ENCODE results near the gene SLC36A3. TPM values are rescaled to one million over a fixed set of nuclear protein-coding genes. Genes with fewer than 3 reads are reported as not detected.

The SLC36A3 gene
- polyA plus RNA-seq, 3 donors = not detected

DNA sequence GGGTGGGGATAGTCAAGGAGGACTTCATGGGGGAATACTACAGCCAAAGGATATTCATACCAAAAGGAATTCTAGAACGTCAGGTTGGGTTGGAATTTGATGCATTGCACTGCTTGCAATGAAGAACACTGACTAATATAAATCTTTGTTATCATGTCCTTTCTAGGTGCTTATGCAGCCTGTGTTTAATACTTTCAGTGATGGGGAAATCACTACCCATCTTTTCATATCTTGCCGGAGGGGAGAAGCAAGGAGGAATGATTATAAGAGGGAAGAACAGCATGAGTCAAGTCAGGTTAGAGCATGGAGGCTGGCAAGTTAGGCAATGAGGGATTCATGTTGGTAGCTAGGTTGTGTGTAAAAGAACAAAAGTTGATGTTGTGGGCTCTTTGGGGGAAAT lies 74.6 kb downstream of the SLC36A3 start:
- 76 to 88% (median 83%) methylated on average over 2 of the region's 2 CpGs for WGBS, 3 donors
- H3K27ac ChIP-seq (ENCODE audit: low read depth, low read length) = no peak overlapping the region

DNA sequence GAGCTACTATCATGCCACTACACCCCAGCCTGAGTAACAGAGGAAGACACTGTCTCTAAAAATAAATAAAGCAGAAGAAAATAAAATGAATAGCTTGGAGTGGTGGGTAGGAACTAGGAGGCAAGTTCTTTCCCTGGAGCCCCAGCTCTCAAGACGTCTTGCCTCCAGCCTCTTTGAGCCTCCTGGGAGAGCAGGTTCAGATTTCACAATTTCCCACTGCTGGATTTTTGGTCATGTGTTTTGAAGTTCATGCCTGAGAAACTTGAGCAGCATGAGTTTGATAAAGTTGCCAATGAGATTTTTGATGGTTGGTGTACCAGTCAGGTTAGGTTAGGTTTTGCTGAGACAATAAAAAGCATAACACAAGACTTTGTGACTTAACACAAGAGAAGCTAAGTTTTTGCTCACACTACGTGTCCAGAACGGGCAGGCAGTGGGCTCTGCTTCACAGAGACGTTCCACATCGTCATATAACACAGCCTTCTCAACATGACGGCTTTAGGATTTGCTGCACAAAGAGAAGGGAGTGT lies 75.6 kb downstream of the SLC36A3 start:
- 52 to 89% (median 81%) methylated on average over 6 of the region's 6 CpGs for WGBS, 3 donors
- H3K27ac ChIP-seq (ENCODE audit: low read depth, low read length) = no peak overlapping the region

Other genes starting within 250 kb of the SLC36A3 start
- gene TNIP1, start 222.7 kb downstream of the SLC36A3 start, polyA plus RNA-seq = 100 to 1,000 TPM in 1 of 3 donors, 10 to 100 TPM in 2; 62.7 to 264 (median 97.5) TPM
- 100 to 1,000 TPM in 2 of 3 donors, 10 to 100 TPM in 1; 70.1 to 454 (median 256) TPM for gene ANXA6, start 146.0 kb downstream of the SLC36A3 start, polyA plus RNA-seq
- 100 to 1,000 TPM in 2 of 3 donors, 10 to 100 TPM in 1; 38.3 to 168 (median 145) TPM for gene CCDC69, start 79.7 kb downstream of the SLC36A3 start, polyA plus RNA-seq
- gene GM2A, start 50.6 kb downstream of the SLC36A3 start, polyA plus RNA-seq = 10 to 100 TPM in 2 of 3 donors, 1 to 10 TPM in 1; 7.8 to 14.1 (median 10.1) TPM
- under 1 TPM; 0.10 to 0.22 (median 0.15) TPM for gene SLC36A2, start 43.8 kb upstream of the SLC36A3 start, polyA plus RNA-seq
- gene SLC36A1, start 143.8 kb upstream of the SLC36A3 start, polyA plus RNA-seq = 1 to 10 TPM; 2.5 to 4.5 (median 3.1) TPM